Mucosa of descending colon (tissue), 3 donors: ENCODE measurements around the gene MICAL1. TPM values are rescaled to one million over a fixed set of nuclear protein-coding genes. Genes with fewer than 3 reads are reported as not detected.

ENCODE experiments used
- ATAC-seq: fragments of 200-7000 bp; cut with Tn5 transposase; one replicate; pipeline ENCODE4 v1.9.1; 2020; ENCODE audit warnings: mild to moderate bottlenecking, moderate library complexity
- DNase-seq, 3 donors: peaks; one replicate each; pipeline ENCODE4 v3.0.0-alpha.2; 2020
- H3K36me3 ChIP-seq: fragments of 200-600 bp; one replicate; pipeline ENCODE4 v1.8.0; 2021; ENCODE audit warnings: low read depth, mild to moderate bottlenecking
- H3K4me1 ChIP-seq: fragments of 200-600 bp; one replicate; pipeline ENCODE4 v1.8.0; 2021; ENCODE audit warnings: low read depth, mild to moderate bottlenecking
- H3K4me3 ChIP-seq: fragments of 200-600 bp; one replicate; pipeline ENCODE4 v1.8.0; 2021; ENCODE audit warnings: mild to moderate bottlenecking
- H3K9me3 ChIP-seq: fragments of 200-600 bp; one replicate; pipeline ENCODE4 v1.8.0; 2021; ENCODE audit warnings: mild to moderate bottlenecking
- CTCF ChIP-seq: fragments of 200-600 bp; IDR thresholded peaks from one replicate; pipeline ENCODE4 v1.8.0; 2022; ENCODE audit warnings: antibody characterized with exemption, mild to moderate bottlenecking
- intact Hi-C, 2 donors: fragments of 100-400 bp; cut with DNase I in 1 of 2; cut with micrococcal nuclease in 1 of 2; formaldehyde crosslinking; loops; one replicate each; pipeline versions ENCODE4 v1.11.0 to v1.11.1; 2022; cut with DNase I, micrococcal nuclease
- total RNA-seq, 3 donors: library from RNA; stranded (reverse); fragmentation: NEBNext Ultra II Directional in 2 of 3; extraction: Animal tissue kit (Norgen Biotek cat#: 25700) in 2 of 3; gene quantifications; one replicate each; pipeline versions ENCODE4 v1.2.1 to v1.2.4, GENCODE V29; 2021 to 2023
- donor health status: DM: no; HTN: no; CAD: no; lungs with moderate emphysema.
- donor health status: DM: no; HTN: no; CAD: no.
- donor health status: DM: no; HTN: yes; CAD: no.

The MICAL1 gene
- total RNA-seq, 3 donors from 2014 or later, result 43.1 to 72.9 (median 57.8) TPM

DNA sequence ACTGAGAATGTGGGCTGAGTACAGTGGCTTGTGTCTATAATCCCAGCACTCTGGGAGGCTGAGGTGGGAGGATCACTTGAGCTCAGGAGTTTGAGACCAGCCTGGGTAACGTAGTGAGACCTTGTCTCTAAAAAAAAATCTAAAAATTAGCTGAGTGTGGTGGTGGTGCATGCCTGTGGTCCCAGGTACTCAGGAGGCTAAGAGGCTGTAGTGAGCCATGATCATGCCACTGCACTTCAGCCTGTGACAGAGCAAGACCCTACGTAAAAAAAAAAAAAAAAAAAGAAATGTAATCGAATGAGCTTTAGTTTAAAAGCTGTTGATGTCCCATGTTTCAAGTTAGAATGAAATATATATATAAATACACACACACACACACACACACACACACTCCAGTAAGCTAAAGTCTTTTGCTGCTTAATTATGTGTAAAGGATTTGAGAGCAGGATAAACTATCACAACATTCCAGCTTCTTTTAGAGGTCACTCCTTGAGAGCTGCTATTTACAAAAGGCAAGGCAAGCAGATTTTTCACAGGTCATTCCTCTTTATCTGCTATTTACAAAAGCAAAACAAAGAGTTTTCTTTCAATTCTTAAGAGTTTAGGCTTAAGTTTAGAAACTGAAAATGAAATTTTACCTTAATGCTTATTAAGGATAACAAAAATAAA, 4.7 kb upstream of the MICAL1 start:
- Histone ChIP-seq H3K9me3 (no peaks in the 10 kb centered on the region), H3K36me3 (no peaks in the 10 kb centered on the region), H3K4me3 (no peak overlapping the region), H3K4me1 (peaks cover 26% of the 10 kb centered on the region)
- DNase-seq, result no peak
- intact Hi-C loops, result no loop called here
- no peak for TF ChIP-seq CTCF
- ATAC-seq, result no peak

- no peak for ATAC-seq
- intact Hi-C loops, result no loop called here
- Histone ChIP-seq H3K4me1 (peaks cover 30% of the 10 kb centered on the region), H3K9me3 (no peaks in the 10 kb centered on the region), H3K36me3 (no peaks in the 10 kb centered on the region), H3K4me3 (no peak overlapping the region)
- no peak for TF ChIP-seq CTCF
- DNase-seq, result no peak
Measured at GRCh38 chr6:109458774-109459531, 3.4 kb upstream of the MICAL1 start.

DNA sequence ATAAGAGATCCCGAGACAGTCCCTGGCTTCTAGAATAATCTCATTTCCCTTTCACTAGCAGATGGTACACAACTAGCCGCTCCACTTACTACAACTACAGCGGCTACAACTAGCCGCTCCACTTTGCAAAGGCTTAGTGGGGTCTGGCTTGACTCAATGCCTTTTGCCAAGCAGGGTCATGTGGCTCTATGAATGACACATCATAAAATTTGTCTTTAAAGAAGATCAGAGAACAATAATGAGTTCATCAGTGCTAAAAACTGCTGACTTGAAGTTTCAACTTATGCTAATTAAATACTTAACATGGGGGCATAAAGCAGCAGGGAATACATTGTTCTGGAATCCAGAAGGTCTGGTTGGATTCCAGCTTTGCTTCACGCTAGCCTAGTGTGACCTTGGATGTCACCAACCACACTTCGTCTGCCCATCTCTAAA, 2.0 kb upstream of the MICAL1 start:
- ATAC-seq, result no peak
- H3K4me1 ChIP-seq, result peaks cover 31% of the 10 kb centered on the region
- no peak overlapping the region for H3K4me3 ChIP-seq
- no peak for TF ChIP-seq CTCF
- H3K36me3 ChIP-seq, result no peaks in the 10 kb centered on the region
- intact Hi-C loops, result no loop called here
- H3K9me3 ChIP-seq, result no peaks in the 10 kb centered on the region
- DNase-seq, result no peak

- peak; percentile 65 to 75 (median 66) for DNase-seq
- H3K9me3 ChIP-seq, result no peaks in the 10 kb centered on the region
- peaks cover 31% of the 10 kb centered on the region for H3K4me1 ChIP-seq
- ATAC-seq, result peak; percentile 51
- no peak overlapping the region for H3K4me3 ChIP-seq
- no peak for TF ChIP-seq CTCF
- no peaks in the 10 kb centered on the region for H3K36me3 ChIP-seq
- intact Hi-C loops, result no loop called here
Measured at GRCh38 chr6:109456710-109457561, 1.4 kb upstream of the MICAL1 start.

GRCh38 chr6:109456111-109456583, 575 bp upstream of the MICAL1 start:
- H3K4me1 ChIP-seq, result peaks cover 31% of the 10 kb centered on the region
- no peaks in the 10 kb centered on the region for H3K9me3 ChIP-seq
- H3K36me3 ChIP-seq, result no peaks in the 10 kb centered on the region
- TF ChIP-seq CTCF, result peak; percentile 1
- DNase-seq (no peak), ATAC-seq (peak; percentile 9)
- peak overlapping the region; percentile 59 for H3K4me3 ChIP-seq
- intact Hi-C loops, result no loop called here
